Endothelial cell of umbilical vein (primary cell): ENCODE data around the gene CDC25A. TPM values are rescaled to one million over a fixed set of nuclear protein-coding genes. Genes with fewer than 3 reads are reported as not detected.

ENCODE experiments used
- BruUV-seq: library from RNA; stranded (reverse); fragments of 400-500 nt; replicated peaks from 2 replicates; lab custom pipeline; 2021; lab: Mats Ljungman, UMichigan
- CTCF ChIA-PET: fragments of 300-600, 350-600 bp; sonication (Branson Sonifier 250); formaldehyde crosslinking; loops from one replicate; lab custom pipeline; 2021; ENCODE audit warnings: antibody characterized with exemption, inconsistent platforms; lab: Charles Lee
- POLR2A ChIA-PET: fragments of 300-600, 350-600 bp; sonication (Branson Sonifier 250); formaldehyde crosslinking; loops from one replicate; lab custom pipeline; 2021; ENCODE audit warnings: antibody characterized with exemption, inconsistent platforms; lab: Charles Lee
- DNase-seq: peaks from one replicate; pipeline ENCODE4 v3.0.0-alpha.2; 2011; ENCODE audit warnings: low read depth, low spot score
- FAIRE-seq: peaks from 2 replicates; lab custom pipeline; 2011; peaks lifted over from hg19 to GRCh38; lab: Jason Lieb, UNC
- H2AFZ ChIP-seq: 2 replicates; pipeline ENCODE4 v1.6.0; 2012; ENCODE audit warnings: low read depth, low read length, control low read depth, inconsistent platforms
- H3K27ac ChIP-seq: 2 replicates; pipeline ENCODE4 v1.5.1; 2011; ENCODE audit warnings: low read depth, mild to moderate bottlenecking, control low read depth, low read length, moderate library complexity; ENCODE audit not compliant: insufficient read depth
- H3K27me3 ChIP-seq, 2 experiments: 2 replicates each; pipeline versions ENCODE4 v1.6.0 to v1.6.1; 2011; ENCODE audit warnings: low read length in 2 of 2, mixed read lengths in 1 of 2; ENCODE audit not compliant: control insufficient read depth in 2 of 2, insufficient read depth in 2 of 2
- H3K36me3 ChIP-seq, 2 experiments: 2 replicates in 1 of 2; 3 replicates in 1 of 2; pipeline ENCODE4 v1.5.1; 2011; ENCODE audit warnings: low read length in 2 of 2, mild to moderate bottlenecking in 1 of 2, moderate library complexity in 1 of 2; ENCODE audit not compliant: control insufficient read depth in 2 of 2, insufficient read depth in 2 of 2; ENCODE audit errors: extremely low read depth in 1 of 2
- H3K4me1 ChIP-seq: 3 replicates; pipeline ENCODE4 v1.5.1; 2011; ENCODE audit warnings: mild to moderate bottlenecking, low read length; ENCODE audit not compliant: control insufficient read depth, insufficient read depth; ENCODE audit errors: extremely low read depth
- H3K4me2 ChIP-seq: 2 replicates; pipeline ENCODE4 v1.6.1; 2011; ENCODE audit warnings: low read length, control low read depth, mixed read lengths; ENCODE audit not compliant: insufficient read depth
- H3K4me3 ChIP-seq, 3 experiments: fragments of 200-600 bp in 1 of 3; sonication (generic), shearing (Covaris generic) in 1 of 3; replicated peaks in 1 of 3; 2 replicates each; pipeline ENCODE4 v1.5.1; 2011 to 2016; ENCODE audit warnings: control low read depth in 3 of 3, low read length in 3 of 3, mild to moderate bottlenecking in 2 of 3, inconsistent platforms in 1 of 3, low read depth in 1 of 3, moderate library complexity in 1 of 3; ENCODE audit not compliant: insufficient read depth in 1 of 3
- H3K79me2 ChIP-seq: 2 replicates; pipeline ENCODE4 v1.6.0; 2012; ENCODE audit warnings: low read length, inconsistent platforms; ENCODE audit not compliant: control insufficient read depth, insufficient read depth
- H3K9ac ChIP-seq: replicated peaks from 2 replicates; pipeline ENCODE3; 2011; ENCODE audit warnings: low read length, control low read depth; ENCODE audit not compliant: insufficient read depth; ENCODE audit errors: extremely low read depth
- H3K9me1 ChIP-seq: replicated peaks from 3 replicates; pipeline ENCODE4 v1.6.0; 2011; ENCODE audit warnings: mild to moderate bottlenecking, low read length; ENCODE audit not compliant: control insufficient read depth, insufficient read depth; ENCODE audit errors: extremely low read depth
- H3K9me3 ChIP-seq: replicated peaks from 2 replicates; pipeline ENCODE4 v1.5.1; 2012; ENCODE audit warnings: low read length, inconsistent platforms; ENCODE audit not compliant: control insufficient read depth, insufficient read depth
- H4K20me1 ChIP-seq: replicated peaks from 2 replicates; pipeline ENCODE3; 2011; ENCODE audit warnings: mild to moderate bottlenecking, low read length; ENCODE audit not compliant: control insufficient read depth, insufficient read depth; ENCODE audit errors: extremely low read depth
- CTCF ChIP-seq, 2 donors: IDR thresholded peaks; 1 replicate in 1 of 2; 2 replicates in 1 of 2; pipeline ENCODE4 v1.5.1; 2011; ENCODE audit warnings: low read length in 2 of 2, mild to moderate bottlenecking in 2 of 2, moderate library complexity in 2 of 2, control low read depth in 1 of 2, inconsistent platforms in 1 of 2, low read depth in 1 of 2; ENCODE audit not compliant: insufficient read depth in 1 of 2; ENCODE audit errors: extremely low read depth in 1 of 2
- EZH2 ChIP-seq: IDR thresholded peaks from 2 replicates; pipeline ENCODE4 v1.6.1; 2012; ENCODE audit warnings: borderline replicate concordance, low read depth, mild to moderate bottlenecking, moderate library complexity, low read length, inconsistent platforms; ENCODE audit not compliant: severe bottlenecking
- FOS ChIP-seq: IDR thresholded peaks from 2 replicates; pipeline ENCODE4 v1.6.1; 2011; ENCODE audit warnings: mild to moderate bottlenecking, low read length, moderate library complexity, borderline replicate concordance; ENCODE audit not compliant: insufficient read depth
- GATA2 ChIP-seq: IDR thresholded peaks from 2 replicates; pipeline ENCODE4 v1.7.0; 2011; ENCODE audit warnings: low read depth, mild to moderate bottlenecking, moderate library complexity, mixed read lengths, low read length; ENCODE audit not compliant: insufficient read length, insufficient read depth
- JUN ChIP-seq: IDR thresholded peaks from 2 replicates; pipeline ENCODE4 v1.6.1; 2011; ENCODE audit warnings: borderline replicate concordance, low read depth; ENCODE audit not compliant: insufficient read length, insufficient read depth
- MAX ChIP-seq: IDR thresholded peaks from 2 replicates; pipeline ENCODE4 v1.6.1; 2011; ENCODE audit not compliant: insufficient read depth, insufficient read length
- MYC ChIP-seq: IDR thresholded peaks from one replicate; pipeline ENCODE4 v1.6.1; 2011; ENCODE audit warnings: mild to moderate bottlenecking, low read depth, low read length
- POLR2A ChIP-seq: IDR thresholded peaks from 2 replicates; pipeline ENCODE4 v1.6.1; 2012; ENCODE audit warnings: low read depth, mild to moderate bottlenecking, control low read depth, low read length
- POLR2AphosphoS5 ChIP-seq: IDR thresholded peaks from 2 replicates; pipeline ENCODE4 v1.6.1; 2012; ENCODE audit warnings: low read depth, mild to moderate bottlenecking, control low read depth, low read length, moderate library complexity; ENCODE audit not compliant: insufficient read depth
- dilution Hi-C: fragments of 300-500 bp; cut with MboI; formaldehyde crosslinking; loops from one replicate; pipeline ENCODE4 v1.15.0; 2019; ENCODE audit warnings: low sequenced_read_pairs; ENCODE audit not compliant: extremely low pct_ligation_motif_present
- intact Hi-C: fragments of 100-400 bp; cut with micrococcal nuclease; formaldehyde crosslinking; loops from one replicate; pipeline ENCODE4 v1.10.0; 2022
- polyA plus RNA-seq, 4 experiments: library from polyadenylated mRNA; depleted of rRNA in 3 of 4; stranded (reverse) in 3 of 4; unstranded in 1 of 4; fragments of >200 nt; gene quantifications; 2 replicates each; pipeline versions ENCODE4 v1.2.1 to v1.2.3, GENCODE V29; 2011 to 2012; ENCODE audit warnings: missing spikeins in 1 of 4
- total RNA-seq: library from RNA; stranded (reverse); gene quantifications from 2 replicates; pipeline ENCODE4 v1.2.3, GENCODE V29; 2021

The CDC25A gene
- total and polyA plus RNA-seq, 2 donors (not counting 3 experiments of a cell fraction or from before 2014, with no cell fraction given): 5.5 to 18.4 TPM

- TF ChIP-seq POLR2A (no peak), CTCF (IDR thresholded peaks at IDR 0.05; ENCODE audit: extremely low read depth in 1 of 2, insufficient read depth in 1 of 2, low read depth in 1 of 2, low read length in 2 of 2) (no peak), POLR2AphosphoS5 (no peak), FOS (no peak), MYC (no peak), JUN (no peak), EZH2 (no peak), GATA2 (no peak), MAX (no peak)
- Histone ChIP-seq H3K9me1 (no peaks in the 10 kb centered on the region), H2AFZ (no peak overlapping the region), H3K27me3 (no peaks in the 10 kb centered on the region), H3K4me1 (peaks cover 3% of the 10 kb centered on the region), H3K27ac (no peak overlapping the region), H3K4me2 (no peak overlapping the region), H3K4me3 (no peak overlapping the region), H3K9ac (no peak overlapping the region), H3K79me2 (no peaks in the 10 kb centered on the region), H4K20me1 (no peaks in the 10 kb centered on the region), H3K9me3 (no peaks in the 10 kb centered on the region), H3K36me3 (no peaks in the 10 kb centered on the region)
- no peak for FAIRE-seq
- POLR2A ChIA-PET: interaction anchor here (0.5 kb wide), 1 partner anchor 36 kb away, joined by 5 read pairs; no protein-coding TSS in a partner anchor
- BruUV-seq: no TSS peak
- dilution Hi-C loops (no loop called here), intact Hi-C loops (no loop called here)
- CTCF ChIA-PET: interaction anchor here (0.6 to 1.2 kb wide), 2 partner anchors 26 to 33 kb away, joined by 3 to 4 read pairs; no protein-coding TSS in a partner anchor
- no peak for DNase-seq
Measured at GRCh38 chr3:48125013-48125705, 63.1 kb downstream of the CDC25A start.
